Cerebellar cortex (tissue), 1 donor: ENCODE measurements around the gene STAU1.
"Not testable (repeated sequence)": the region's sequence is repeated elsewhere in the genome, so short reads cannot be mapped to it uniquely, and the experiment has no call there.

Source experiments
- DNase-seq: peaks from one replicate; pipeline ENCODE4 v3.0.0-alpha.2; 2015; ENCODE audit warnings: low spot score

The STAU1 gene

GRCh38 chr20:49122920-49123319, 65.2 kb downstream of the STAU1 start:
- DNase-seq: no peak

GRCh38 chr20:49119988-49120387, 68.1 kb downstream of the STAU1 start:
- no peak for DNase-seq

GRCh38 chr20:49118307-49118706, 69.8 kb downstream of the STAU1 start:
- DNase-seq: no peak

GRCh38 chr20:49115564-49115963, 72.6 kb downstream of the STAU1 start:
- DNase-seq: peak; percentile 28

GRCh38 chr20:49112596-49113274, 75.4 kb downstream of the STAU1 start:
- no peak for DNase-seq

GRCh38 chr20:49110767-49111694, 77.1 kb downstream of the STAU1 start:
- no peak for DNase-seq

GRCh38 chr20:49106328-49106727, 81.8 kb downstream of the STAU1 start:
- no peak for DNase-seq

- not testable (repeated sequence) for DNase-seq
These were observed 83.1 kb downstream of the STAU1 start for GRCh38 chr20:49104979-49105547.

GRCh38 chr20:49104365-49104648, 83.8 kb downstream of the STAU1 start:
- no peak for DNase-seq

GRCh38 chr20:49103647-49104364, 84.3 kb downstream of the STAU1 start:
- no peak for DNase-seq

GRCh38 chr20:49103019-49103418, 85.1 kb downstream of the STAU1 start:
- DNase-seq: no peak

- DNase-seq: no peak
These were observed 87.2 kb downstream of the STAU1 start for GRCh38 chr20:49100972-49101371.

- not testable (repeated sequence) for DNase-seq
These were observed 87.8 kb downstream of the STAU1 start for GRCh38 chr20:49100292-49100691.

- DNase-seq: no peak
These were observed 89.1 kb downstream of the STAU1 start for GRCh38 chr20:49099011-49099410.

GRCh38 chr20:49098136-49098535, 90.0 kb downstream of the STAU1 start:
- no peak for DNase-seq

- DNase-seq: no peak
These were observed 91.0 kb downstream of the STAU1 start for GRCh38 chr20:49097159-49097558.

GRCh38 chr20:49096203-49096730, 91.9 kb downstream of the STAU1 start:
- no peak for DNase-seq

- DNase-seq: no peak
These were observed 96.4 kb downstream of the STAU1 start for GRCh38 chr20:49091762-49092161.

- no peak for DNase-seq
These were observed 97.0 kb downstream of the STAU1 start for GRCh38 chr20:49091104-49091503.

- DNase-seq: not testable (repeated sequence)
These were observed 105.8 kb downstream of the STAU1 start for GRCh38 chr20:49082295-49082694.

GRCh38 chr20:49078310-49078709, 109.8 kb downstream of the STAU1 start:
- no peak for DNase-seq

GRCh38 chr20:49074521-49074920, 113.6 kb downstream of the STAU1 start:
- DNase-seq: no peak
